HEK293T (cell line): ENCODE results near the gene MACROD1.

Experiments
- ARNT ChIP-seq: fragments of 450-650 bp; IDR thresholded peaks from 2 replicates; pipeline ENCODE4 v1.6.1; 2017; ENCODE audit warnings: mild to moderate bottlenecking
- BHLHE40 ChIP-seq: fragments of 450-650 bp; IDR thresholded peaks from 2 replicates; pipeline ENCODE4 v1.6.1; 2016; ENCODE audit warnings: mild to moderate bottlenecking, moderate library complexity, borderline replicate concordance
- CTBP1 ChIP-seq: fragments of 450-650 bp; IDR thresholded peaks from 2 replicates; pipeline ENCODE4 v1.6.1; 2016; ENCODE audit warnings: borderline replicate concordance
- ELF4 ChIP-seq: fragments of 450-650 bp; IDR thresholded peaks from 2 replicates; pipeline ENCODE4 v1.6.1; 2017; ENCODE audit warnings: antibody characterized with exemption
- FOXK2 ChIP-seq: fragments of 450-650 bp; IDR thresholded peaks from 2 replicates; pipeline ENCODE4 v1.6.1; 2016; ENCODE audit warnings: mild to moderate bottlenecking
- FOXM1 ChIP-seq: fragments of 450-650 bp; IDR thresholded peaks from 2 replicates; pipeline ENCODE4 v1.6.1; 2017; ENCODE audit warnings: mild to moderate bottlenecking, borderline replicate concordance
- HDGF ChIP-seq: fragments of 450-650 bp; IDR thresholded peaks from 2 replicates; pipeline ENCODE4 v1.6.1; 2017; ENCODE audit warnings: antibody characterized with exemption, borderline replicate concordance
- L3MBTL2 ChIP-seq: fragments of 450-650 bp; conservative IDR thresholded peaks from 2 replicates; pipeline ENCODE4 v1.6.1; 2016; ENCODE audit warnings: mild to moderate bottlenecking
- LEF1 ChIP-seq: fragments of 450-650 bp; IDR thresholded peaks from 2 replicates; pipeline ENCODE4 v1.6.1; 2017; ENCODE audit warnings: mild to moderate bottlenecking, borderline replicate concordance
- PKNOX1 ChIP-seq: fragments of 450-650 bp; IDR thresholded peaks from 2 replicates; pipeline ENCODE4 v1.6.1; 2016
- SP1 ChIP-seq: fragments of 450-650 bp; IDR thresholded peaks from 2 replicates; pipeline ENCODE4 v1.6.1; 2017
- SUZ12 ChIP-seq: fragments of 450-650 bp; IDR thresholded peaks from 2 replicates; pipeline ENCODE4 v1.6.1; 2016; ENCODE audit warnings: mild to moderate bottlenecking
- TARDBP ChIP-seq: fragments of 450-650 bp; IDR thresholded peaks from 2 replicates; pipeline ENCODE4 v1.6.1; 2016
- ZNF384 ChIP-seq: fragments of 450-650 bp; IDR thresholded peaks from 2 replicates; pipeline ENCODE4 v1.6.1; 2016

- TF ChIP-seq HDGF (no peak), BHLHE40 (no peak), ZNF384 (no peak), ELF4 (no peak), FOXK2 (no peak), SP1 (no peak), LEF1 (no peak), SUZ12 (no peak), PKNOX1 (no peak), L3MBTL2 (no peak), FOXM1 (no peak), ARNT (no peak), TARDBP (no peak), CTBP1 (no peak)
Observed at GRCh38 chr11:64023712-64024710, 141.9 kb downstream of the MACROD1 start.
